Hematopoietic multipotent progenitor cell treated with erythropoietin and hydrocortisone succinate and interleukin-3 and kit ligand, for 6 days (in vitro differentiated cells): ENCODE data around the gene THEM4.
A peak's percentile ranks its signal among the peaks of the same experiment; 100 is the strongest.
"Not testable (repeated sequence)": the region's sequence is repeated elsewhere in the genome, so short reads cannot be mapped to it uniquely, and the experiment has no call there.

ENCODE experiments used
- DNase-seq: peaks from one replicate; pipeline ENCODE4 v3.0.0-alpha.2; 2015

The THEM4 gene

DNA sequence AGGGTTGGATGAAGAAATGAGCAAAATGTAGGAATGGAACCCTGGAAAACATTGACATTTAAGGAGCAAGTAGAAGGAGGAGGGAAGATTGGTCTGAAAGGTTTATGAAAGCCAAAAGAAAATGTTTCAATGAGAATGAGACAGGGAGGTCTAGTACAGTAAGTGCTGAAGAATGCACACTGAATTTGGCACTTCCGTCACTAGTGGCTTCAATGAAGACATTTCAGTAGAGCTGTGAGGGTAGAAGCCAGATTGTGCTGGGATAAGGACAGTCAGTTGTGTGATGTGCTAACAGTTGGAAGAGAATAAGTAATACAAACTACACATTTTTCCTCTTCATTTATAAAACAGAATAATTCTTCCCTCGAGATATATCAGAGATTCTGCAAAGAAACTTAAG is 17.1 kb downstream of the THEM4 start:
- DNase-seq: no peak

- DNase-seq: no peak
These were observed 17.8 kb downstream of the THEM4 start for GRCh38 chr1:151891512-151891911.

DNA sequence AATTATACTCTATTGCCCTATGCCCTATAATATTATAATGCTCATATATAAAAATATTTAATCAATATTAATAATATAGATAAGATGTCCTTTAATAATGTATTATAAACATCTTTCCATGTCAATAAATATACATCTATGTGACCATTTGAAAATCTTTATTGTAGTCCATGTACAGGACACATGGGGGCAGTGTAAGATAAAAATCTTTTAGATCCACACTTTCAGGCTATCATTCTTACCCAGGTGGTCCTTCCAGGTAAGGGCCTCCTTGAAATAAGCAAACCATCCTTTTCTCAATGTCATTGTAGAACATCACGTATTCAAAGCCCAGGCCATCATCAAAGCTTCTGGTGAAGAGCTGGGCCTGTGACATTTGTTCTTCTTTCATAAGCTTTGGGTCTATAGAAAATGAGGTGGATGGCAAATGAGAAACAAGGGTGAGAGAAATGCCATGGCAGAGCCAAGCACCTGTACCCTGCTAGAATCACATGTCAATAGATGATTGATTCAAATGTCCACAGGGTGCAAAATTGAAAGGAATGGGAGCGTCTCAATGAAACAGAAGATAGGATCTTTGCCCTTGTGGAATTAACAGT is 20.2 kb downstream of the THEM4 start:
- peak; percentile 53 for DNase-seq

DNA sequence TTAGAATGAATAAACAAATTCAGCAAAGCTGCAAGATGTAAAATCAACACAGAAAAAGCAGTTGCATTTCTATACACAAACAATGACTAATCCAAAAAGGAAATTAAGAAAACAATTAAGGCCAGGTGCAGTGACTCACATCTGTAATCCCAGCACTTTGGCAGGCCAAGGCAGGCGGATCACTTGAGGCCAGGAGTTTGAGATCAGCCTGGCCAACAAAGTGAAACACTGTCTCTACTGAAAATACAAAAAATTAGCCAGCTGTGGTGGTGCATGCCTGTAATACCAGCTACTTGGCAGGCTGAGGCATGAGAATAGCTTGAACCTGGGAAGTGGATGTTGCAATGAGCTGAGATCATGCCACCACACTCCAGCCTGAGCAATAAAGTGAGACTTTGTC is 22.3 kb downstream of the THEM4 start:
- DNase-seq: no peak

GRCh38 chr1:151885479-151885878 is 23.8 kb downstream of the THEM4 start:
- no peak for DNase-seq

DNA sequence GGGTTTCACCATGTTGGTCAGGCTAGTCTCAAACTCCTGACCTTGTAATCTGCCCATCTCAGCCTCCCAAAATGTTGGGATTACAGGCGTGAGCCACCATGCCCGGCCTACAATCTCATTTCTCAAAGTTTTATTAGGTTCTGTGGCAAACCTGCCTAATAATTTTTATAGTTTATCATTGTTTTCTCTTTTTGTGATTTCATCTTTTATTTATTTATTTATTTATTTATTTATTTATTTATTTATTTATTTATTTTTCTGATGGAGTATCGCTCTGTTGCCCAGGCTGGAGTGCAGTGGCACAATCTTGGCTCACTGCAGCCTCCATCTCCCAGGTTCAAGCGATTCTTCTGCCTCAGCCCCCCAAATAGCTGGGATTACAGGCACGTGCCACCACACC is 24.4 kb downstream of the THEM4 start:
- not testable (repeated sequence) for DNase-seq

GRCh38 chr1:151884445-151884844 is 24.9 kb downstream of the THEM4 start:
- DNase-seq: not testable (repeated sequence)

- not testable (repeated sequence) for DNase-seq
These were observed 25.4 kb downstream of the THEM4 start for GRCh38 chr1:151883898-151884297.

- not testable (repeated sequence) for DNase-seq
These were observed 26.4 kb downstream of the THEM4 start for GRCh38 chr1:151882918-151883317.

DNA sequence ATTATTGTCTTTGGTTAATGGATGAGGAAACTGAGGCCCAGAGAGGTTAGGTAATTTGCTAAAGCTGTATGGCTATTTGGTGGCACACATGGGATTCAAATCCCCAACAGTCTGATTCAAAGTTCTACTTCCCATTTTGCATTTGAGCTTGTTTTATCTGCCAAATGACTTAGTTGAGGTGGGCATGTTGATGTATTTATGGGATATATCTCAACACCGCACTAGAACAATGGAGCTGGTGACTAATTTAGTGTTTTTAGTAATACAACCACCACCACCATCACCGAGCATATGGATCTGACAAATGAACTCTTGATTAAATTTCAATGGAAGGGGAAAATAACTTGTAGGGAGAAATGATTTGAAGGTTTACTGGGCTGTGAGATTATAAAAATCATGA is 26.8 kb downstream of the THEM4 start:
- DNase-seq: no peak

- DNase-seq: no peak
These were observed 27.8 kb downstream of the THEM4 start for GRCh38 chr1:151881479-151881878.

GRCh38 chr1:151875419-151876097 is 33.8 kb downstream of the THEM4 start:
- DNase-seq: no peak

DNA sequence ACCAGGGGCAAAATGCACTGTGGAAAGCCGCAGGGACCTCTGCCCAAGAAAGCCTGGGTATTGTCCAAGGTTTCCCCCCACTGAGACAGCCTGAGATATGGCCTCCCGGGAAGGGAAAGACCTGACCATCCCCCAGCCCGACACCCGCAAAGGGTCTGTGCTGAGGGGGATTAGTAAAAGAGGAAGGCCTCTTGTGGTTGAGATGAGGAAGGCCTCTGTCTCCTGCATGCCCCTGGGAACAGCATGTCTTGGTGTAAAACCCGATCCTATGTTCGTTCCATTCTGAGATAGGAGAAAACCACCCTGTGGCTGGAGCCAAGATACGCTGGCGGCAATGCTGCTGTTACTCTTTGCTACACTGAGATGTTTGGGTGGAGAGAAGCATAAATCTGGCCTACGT is 36.5 kb downstream of the THEM4 start:
- DNase-seq: peak; percentile 17

DNA sequence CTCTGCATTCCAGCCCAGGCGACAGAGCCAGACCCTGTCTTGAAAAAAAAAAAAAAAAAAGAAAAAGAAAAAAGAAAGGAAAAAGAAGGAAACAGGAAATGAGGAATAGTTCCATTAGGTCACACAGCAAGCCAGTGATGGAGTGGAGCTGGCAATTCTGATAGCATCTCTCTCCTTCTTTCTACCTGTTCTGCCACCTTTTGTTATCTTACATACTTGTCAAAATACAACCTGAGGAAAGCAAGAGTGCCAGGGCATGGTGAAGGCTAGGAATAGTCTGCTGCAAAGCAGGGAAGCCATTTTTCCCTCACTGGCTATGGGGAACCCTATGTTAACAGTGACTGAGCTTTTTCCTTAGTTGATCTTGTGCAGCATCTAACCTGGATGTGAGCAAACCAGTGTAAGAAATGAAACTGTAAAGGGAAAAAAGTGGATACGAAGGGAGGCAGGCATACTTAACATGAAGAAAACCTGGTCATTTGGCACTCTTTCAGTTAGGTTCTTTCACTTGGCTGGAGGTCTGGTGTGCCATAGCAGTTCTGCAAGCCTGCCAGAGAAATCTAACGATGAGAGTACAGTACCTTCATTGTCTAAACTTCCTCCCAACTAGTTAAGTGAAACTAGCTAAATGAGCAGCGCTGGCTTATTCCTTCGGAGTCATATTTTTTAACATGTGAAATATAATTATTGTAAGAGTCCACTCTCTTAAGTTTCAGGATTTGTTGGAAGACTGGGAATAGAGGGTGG is 37.9 kb downstream of the THEM4 start:
- DNase-seq: no peak

DNA sequence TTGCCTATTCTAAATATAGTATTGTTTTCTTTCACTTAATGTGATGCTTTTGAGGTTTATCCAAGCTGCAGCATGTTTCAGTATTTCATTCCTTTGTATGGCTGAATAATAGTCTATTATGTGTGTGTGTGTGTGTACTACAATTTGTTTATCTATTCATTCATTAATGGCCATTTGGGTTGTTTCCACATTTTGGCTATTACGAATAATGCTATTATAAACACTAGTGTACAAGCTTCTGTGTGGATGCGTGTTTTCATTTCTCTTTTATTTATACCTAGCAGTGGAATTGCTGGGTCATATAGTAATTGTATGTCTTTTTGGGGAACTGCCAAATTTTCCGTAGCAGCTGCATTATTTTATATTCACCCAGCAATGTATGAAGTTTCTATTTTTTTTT is 40.8 kb downstream of the THEM4 start:
- no peak for DNase-seq

GRCh38 chr1:151867765-151868411 is 41.4 kb downstream of the THEM4 start:
- no peak for DNase-seq

DNA sequence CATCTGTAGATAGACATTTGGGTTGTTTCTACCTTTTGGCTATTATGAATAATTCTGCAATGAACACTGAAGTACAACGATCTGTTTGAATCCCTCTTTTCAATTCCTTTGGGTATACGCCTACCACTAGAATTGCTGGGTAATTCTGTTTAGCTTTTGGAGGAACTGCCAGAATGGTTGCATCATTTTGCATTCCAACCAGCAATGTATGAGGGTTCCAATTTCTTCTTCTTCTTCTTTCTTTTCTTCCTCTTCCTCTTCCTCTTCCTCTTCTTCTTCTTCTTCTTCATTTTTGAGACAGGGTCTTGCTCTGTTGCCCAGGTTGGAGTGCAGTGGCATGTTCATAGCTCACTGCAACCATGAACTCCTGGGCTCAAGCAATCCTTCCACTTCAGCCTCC is 42.0 kb downstream of the THEM4 start:
- no peak for DNase-seq

GRCh38 chr1:151864411-151864810 is 44.9 kb downstream of the THEM4 start:
- DNase-seq: no peak

DNA sequence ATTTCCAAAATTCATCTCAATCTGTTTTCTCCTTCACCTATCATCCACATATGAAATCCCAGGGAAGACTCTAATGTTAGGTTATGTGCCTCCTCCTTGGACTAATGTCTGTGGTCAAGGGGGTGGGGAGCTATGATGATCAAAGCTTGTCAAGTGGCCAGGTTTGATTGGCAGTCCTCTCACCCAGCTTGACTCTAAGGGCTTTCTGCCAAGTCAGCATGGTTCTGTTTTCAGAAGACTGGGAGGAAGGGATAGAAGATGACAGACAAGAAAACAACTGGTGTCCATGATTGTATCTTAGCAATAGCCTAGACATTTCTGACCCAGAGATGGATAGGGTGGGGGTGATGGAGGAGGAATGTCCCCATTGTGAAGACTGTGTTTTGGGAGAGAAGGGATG is 46.7 kb downstream of the THEM4 start:
- peak; percentile 51 for DNase-seq

GRCh38 chr1:151860504-151861187 is 48.7 kb downstream of the THEM4 start:
- no peak for DNase-seq

GRCh38 chr1:151859891-151860293 is 49.4 kb downstream of the THEM4 start:
- no peak for DNase-seq

GRCh38 chr1:151858886-151859665 is 50.2 kb downstream of the THEM4 start:
- no peak for DNase-seq
